HFFc6 (cell line): ENCODE measurements around the gene RASA3. TPM values are rescaled to one million over a fixed set of nuclear protein-coding genes. Genes with fewer than 3 reads are reported as not detected.

Experiments used
- DNase-seq: peaks from one replicate; pipeline ENCODE4 v3.0.0-alpha.2; 2018
- H3K27ac Mint-ChIP-seq: 2 replicates; pipeline ENCODE4 v1.8.0; 2020; ENCODE audit warnings: mild to moderate bottlenecking, mixed read lengths
- H3K27me3 Mint-ChIP-seq: 2 replicates; pipeline ENCODE4 v1.8.0; 2021; ENCODE audit warnings: mild to moderate bottlenecking, moderate library complexity, mixed read lengths; ENCODE audit not compliant: insufficient read depth
- H3K36me3 Mint-ChIP-seq: 2 replicates; pipeline ENCODE4 v1.8.0; 2021; ENCODE audit warnings: low read depth, mixed read lengths
- H3K4me1 Mint-ChIP-seq: 2 replicates; pipeline ENCODE4 v1.8.0; 2020; ENCODE audit warnings: low read depth, mixed read lengths
- H3K4me3 Mint-ChIP-seq: 2 replicates; pipeline ENCODE4 v1.8.0; 2020; ENCODE audit warnings: mild to moderate bottlenecking, moderate library complexity, mixed read lengths
- H3K9me3 Mint-ChIP-seq: 2 replicates; pipeline ENCODE4 v1.8.0; 2020; ENCODE audit warnings: mild to moderate bottlenecking, mixed read lengths
- total RNA-seq, 6 experiments: library from RNA; stranded (reverse); fragmentation: NEBNext Ultra II Directional; extraction: Animal tissue kit (Norgen Biotek cat#: 25700); gene quantifications; 2 replicates in 1 of 6; 3 replicates in 5 of 6; pipeline ENCODE4 v1.2.3, GENCODE V29; 2021
- TF ChIP-seq, protein P1 (sequence below): fragments of 200-600 bp; sonication (generic); IDR thresholded peaks from 2 replicates; pipeline ENCODE4 v1.5.0; 2021; ENCODE audit warnings: antibody characterized with exemption, mild to moderate bottlenecking

Gene RASA3
- total RNA-seq, 6 experiments from 2014 or later = 31.6 to 37.6 (median 33.1) TPM

DNA sequence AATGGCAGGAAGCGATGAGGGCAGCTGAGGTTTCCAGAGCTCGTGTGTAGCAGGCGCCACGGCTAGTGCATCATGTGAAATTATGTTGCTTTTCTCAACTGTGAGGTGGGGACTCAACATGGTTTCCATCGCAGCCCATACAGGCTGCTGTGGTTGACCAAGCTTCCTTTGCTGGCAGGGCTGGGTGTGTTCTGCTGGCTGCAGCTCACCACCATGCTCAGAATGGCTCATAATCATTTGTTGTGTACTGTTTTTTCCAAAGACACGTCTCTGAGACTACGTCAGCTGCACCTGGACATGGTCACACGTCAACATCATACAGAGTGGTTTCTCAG, 16.1 kb upstream of the RASA3 start:
- Mint-ChIP-seq H3K4me1 (peaks cover 4% of the 10 kb centered on the region; the same call in 1 of the 2 replicates), H3K27me3 (peaks cover 19% of the 10 kb centered on the region), H3K9me3 (no peaks in the 10 kb centered on the region), H3K27ac (no peak overlapping the region), H3K36me3 (no peaks in the 10 kb centered on the region), H3K4me3 (no peak overlapping the region)
- TF ChIP-seq, protein P1, sequence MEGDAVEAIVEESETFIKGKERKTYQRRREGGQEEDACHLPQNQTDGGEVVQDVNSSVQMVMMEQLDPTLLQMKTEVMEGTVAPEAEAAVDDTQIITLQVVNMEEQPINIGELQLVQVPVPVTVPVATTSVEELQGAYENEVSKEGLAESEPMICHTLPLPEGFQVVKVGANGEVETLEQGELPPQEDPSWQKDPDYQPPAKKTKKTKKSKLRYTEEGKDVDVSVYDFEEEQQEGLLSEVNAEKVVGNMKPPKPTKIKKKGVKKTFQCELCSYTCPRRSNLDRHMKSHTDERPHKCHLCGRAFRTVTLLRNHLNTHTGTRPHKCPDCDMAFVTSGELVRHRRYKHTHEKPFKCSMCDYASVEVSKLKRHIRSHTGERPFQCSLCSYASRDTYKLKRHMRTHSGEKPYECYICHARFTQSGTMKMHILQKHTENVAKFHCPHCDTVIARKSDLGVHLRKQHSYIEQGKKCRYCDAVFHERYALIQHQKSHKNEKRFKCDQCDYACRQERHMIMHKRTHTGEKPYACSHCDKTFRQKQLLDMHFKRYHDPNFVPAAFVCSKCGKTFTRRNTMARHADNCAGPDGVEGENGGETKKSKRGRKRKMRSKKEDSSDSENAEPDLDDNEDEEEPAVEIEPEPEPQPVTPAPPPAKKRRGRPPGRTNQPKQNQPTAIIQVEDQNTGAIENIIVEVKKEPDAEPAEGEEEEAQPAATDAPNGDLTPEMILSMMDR = no peak
- no peak for DNase-seq

DNA sequence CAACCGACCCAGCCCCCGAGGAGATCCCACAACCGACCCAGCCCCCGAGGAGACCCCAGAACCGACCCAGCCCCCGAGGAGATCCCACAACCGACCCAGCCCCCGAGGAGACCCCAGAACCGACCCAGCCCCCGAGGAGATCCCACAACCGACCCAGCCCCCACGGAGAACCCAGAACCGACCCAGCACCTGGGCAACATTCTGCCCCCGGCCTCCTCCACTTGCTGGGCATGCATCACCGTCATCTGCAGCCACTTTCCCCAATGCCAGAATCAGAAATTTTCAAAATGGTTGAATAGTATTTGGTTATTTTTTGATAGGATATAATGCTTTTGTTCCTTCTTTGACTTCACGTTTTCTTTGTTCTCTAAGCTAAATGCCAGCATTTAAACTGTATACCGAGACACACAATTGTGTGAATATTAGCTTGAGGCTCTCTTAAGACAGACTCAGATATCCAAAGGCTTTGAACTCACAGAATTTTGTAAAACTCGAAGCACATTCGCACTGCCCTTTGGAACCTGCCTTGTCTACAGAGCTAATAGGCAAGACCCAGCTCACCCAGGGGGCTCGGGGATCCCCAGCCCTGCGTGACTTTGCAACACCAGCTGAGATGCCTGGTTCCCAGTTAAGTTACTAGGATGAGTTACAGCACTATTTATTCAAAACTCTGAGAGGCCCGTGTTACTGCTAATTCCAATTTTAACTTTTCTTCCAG, 15.5 kb upstream of the RASA3 start:
- peaks cover 19% of the 10 kb centered on the region for H3K27me3 Mint-ChIP-seq

DNA sequence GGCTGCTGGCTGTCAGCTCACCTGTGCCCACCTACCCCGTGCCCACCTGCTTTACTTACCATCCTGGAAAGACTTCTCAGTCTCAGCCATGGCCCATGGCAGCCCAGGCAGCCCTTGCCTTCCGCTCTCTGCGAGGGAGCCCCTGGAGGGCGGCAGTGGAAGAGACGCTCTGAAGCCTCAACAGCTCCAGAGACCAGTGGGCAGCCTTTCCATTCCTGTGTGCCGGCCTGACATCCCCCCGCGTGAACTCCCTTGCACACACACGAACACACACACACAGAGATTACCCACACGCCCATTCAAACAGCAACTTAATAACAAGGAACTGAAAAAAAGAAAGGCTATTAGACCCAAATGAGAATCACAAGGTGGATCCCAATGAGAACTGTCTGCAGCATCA, 14.2 kb upstream of the RASA3 start:
- H3K27ac Mint-ChIP-seq = no peak overlapping the region
- TF ChIP-seq, protein P1 = no peak
- H3K4me1 Mint-ChIP-seq = no peaks in the 10 kb centered on the region
- DNase-seq = no peak
- no peak overlapping the region for H3K4me3 Mint-ChIP-seq
- H3K27me3 Mint-ChIP-seq = peaks cover 16% of the 10 kb centered on the region
- H3K36me3 Mint-ChIP-seq = no peaks in the 10 kb centered on the region
- H3K9me3 Mint-ChIP-seq = no peaks in the 10 kb centered on the region

More for the DNA sequence above, 15.5 kb upstream of the RASA3 start:
- TF ChIP-seq, protein P1 = no peak
- Mint-ChIP-seq H3K36me3 (no peaks in the 10 kb centered on the region), H3K4me1 (no peaks in the 10 kb centered on the region), H3K4me3 (no peak overlapping the region), H3K27ac (no peak overlapping the region), H3K9me3 (no peaks in the 10 kb centered on the region)
- no peak for DNase-seq

DNA sequence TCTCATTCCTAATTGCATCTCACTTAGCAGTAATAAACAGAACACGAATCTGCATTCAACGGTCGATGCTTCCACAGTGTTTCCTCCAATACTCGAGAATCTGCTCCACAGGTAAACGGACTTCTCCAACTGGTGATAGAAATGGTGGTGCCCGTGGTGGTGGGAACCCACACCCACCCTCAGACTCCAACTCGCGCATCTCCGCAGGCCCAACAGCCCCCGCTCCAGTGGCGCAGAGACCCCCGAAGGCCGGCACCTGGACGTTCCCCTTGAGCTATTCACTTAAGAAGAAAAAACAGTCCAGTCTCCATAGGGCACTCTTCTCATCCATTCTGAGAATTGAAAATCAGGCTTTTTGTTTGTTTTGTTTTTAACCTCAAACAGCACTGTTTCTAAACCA, 13.8 kb upstream of the RASA3 start:
- Mint-ChIP-seq H3K27ac (no peak overlapping the region), H3K4me1 (no peaks in the 10 kb centered on the region), H3K36me3 (no peaks in the 10 kb centered on the region), H3K4me3 (no peak overlapping the region), H3K9me3 (no peaks in the 10 kb centered on the region), H3K27me3 (peaks cover 16% of the 10 kb centered on the region)
- DNase-seq = no peak
- TF ChIP-seq, protein P1 = no peak

DNA sequence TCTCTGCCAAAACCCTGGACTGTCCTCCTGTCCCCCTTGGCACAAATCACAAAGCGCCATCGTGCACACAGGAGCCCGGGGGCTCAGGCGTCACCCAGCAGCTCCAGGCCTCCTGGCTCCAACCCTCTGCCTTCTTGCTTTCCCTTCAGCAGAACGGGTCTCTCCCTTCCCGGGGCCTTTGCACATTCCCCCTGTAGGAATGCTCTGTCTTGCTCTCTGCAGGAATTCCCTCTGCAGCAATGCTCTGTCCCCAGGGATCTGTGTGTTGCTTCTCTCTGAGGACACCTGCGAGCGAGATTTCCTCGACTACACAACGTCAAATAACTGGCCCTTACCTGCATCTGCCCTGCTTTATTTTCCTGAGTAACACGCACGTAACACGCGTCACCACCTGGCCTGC, 13.3 kb upstream of the RASA3 start:
- Mint-ChIP-seq H3K36me3 (no peaks in the 10 kb centered on the region), H3K4me1 (no peaks in the 10 kb centered on the region), H3K9me3 (no peaks in the 10 kb centered on the region), H3K27ac (no peak overlapping the region), H3K27me3 (peaks cover 16% of the 10 kb centered on the region), H3K4me3 (no peak overlapping the region)
- DNase-seq = no peak
- TF ChIP-seq, protein P1 = no peak

DNA sequence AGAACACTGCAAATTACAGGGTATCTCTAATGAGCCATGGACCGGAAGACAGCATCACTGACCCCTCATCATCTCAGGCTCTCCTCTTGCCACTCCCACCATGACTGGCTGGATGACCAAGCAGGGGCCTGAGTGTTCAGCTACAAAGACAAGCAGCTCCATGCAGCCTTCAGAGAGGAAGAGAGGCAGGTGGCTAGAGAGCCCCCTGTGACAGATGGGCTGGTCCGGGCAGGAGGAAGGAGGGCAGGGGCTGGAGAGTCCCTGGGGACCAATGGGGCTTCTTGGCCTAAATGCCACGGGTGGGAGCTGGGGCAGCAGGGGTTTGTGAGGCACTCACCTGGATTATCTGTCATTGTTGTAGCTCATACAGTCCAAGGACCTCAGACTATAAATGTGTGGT, 12.8 kb upstream of the RASA3 start:
- Mint-ChIP-seq H3K4me1 (no peaks in the 10 kb centered on the region), H3K27ac (no peak overlapping the region), H3K27me3 (peaks cover 16% of the 10 kb centered on the region), H3K4me3 (no peak overlapping the region), H3K36me3 (no peaks in the 10 kb centered on the region), H3K9me3 (no peaks in the 10 kb centered on the region)
- DNase-seq = no peak
- TF ChIP-seq, protein P1 = no peak
